Measurements from ENCODE around the gene JSRP1.

Gene JSRP1

DNA sequence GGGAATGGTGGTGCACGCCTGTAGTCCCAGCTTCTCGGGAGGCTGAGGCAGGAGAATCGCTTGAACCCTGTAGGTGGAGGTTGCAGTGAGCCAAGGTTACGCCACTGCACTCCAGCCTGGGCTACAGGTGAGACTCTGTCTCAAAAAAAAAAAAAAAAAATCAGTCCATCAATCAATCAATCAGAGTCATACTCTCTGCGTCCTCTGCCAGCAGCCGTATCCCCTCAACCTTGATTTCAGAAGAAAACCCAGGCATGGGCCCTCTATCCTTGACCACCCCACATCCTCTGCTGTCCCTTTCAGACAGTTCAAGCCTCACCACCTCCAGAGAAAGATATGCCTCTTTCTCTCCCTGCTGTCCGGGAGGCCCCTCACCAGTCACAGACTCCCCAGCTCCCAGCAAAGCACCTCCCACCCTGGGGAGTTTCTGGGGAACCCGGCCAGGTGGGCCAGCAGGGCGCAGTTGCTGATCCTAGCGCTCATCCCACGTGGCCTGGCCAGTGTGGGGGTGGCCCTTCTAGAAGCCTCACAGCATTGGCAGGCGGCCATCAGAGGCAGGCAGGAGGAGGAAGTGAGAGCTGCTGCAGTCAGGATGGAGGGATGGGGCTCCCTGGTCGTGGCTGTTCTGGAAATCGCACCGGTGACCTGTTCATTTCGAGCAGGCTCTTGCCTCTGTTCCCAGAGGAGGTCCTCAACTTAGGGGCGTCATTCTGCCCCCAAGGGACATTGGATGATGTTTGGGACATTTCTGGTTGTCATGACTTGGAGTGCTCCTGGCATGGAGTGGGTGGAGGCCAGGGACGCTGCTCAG lies 10.2 kb upstream of the JSRP1 start:
- TF ChIP-seq, protein P1, sequence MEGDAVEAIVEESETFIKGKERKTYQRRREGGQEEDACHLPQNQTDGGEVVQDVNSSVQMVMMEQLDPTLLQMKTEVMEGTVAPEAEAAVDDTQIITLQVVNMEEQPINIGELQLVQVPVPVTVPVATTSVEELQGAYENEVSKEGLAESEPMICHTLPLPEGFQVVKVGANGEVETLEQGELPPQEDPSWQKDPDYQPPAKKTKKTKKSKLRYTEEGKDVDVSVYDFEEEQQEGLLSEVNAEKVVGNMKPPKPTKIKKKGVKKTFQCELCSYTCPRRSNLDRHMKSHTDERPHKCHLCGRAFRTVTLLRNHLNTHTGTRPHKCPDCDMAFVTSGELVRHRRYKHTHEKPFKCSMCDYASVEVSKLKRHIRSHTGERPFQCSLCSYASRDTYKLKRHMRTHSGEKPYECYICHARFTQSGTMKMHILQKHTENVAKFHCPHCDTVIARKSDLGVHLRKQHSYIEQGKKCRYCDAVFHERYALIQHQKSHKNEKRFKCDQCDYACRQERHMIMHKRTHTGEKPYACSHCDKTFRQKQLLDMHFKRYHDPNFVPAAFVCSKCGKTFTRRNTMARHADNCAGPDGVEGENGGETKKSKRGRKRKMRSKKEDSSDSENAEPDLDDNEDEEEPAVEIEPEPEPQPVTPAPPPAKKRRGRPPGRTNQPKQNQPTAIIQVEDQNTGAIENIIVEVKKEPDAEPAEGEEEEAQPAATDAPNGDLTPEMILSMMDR (IDR thresholded peaks at IDR 0.05): no peak

DNA sequence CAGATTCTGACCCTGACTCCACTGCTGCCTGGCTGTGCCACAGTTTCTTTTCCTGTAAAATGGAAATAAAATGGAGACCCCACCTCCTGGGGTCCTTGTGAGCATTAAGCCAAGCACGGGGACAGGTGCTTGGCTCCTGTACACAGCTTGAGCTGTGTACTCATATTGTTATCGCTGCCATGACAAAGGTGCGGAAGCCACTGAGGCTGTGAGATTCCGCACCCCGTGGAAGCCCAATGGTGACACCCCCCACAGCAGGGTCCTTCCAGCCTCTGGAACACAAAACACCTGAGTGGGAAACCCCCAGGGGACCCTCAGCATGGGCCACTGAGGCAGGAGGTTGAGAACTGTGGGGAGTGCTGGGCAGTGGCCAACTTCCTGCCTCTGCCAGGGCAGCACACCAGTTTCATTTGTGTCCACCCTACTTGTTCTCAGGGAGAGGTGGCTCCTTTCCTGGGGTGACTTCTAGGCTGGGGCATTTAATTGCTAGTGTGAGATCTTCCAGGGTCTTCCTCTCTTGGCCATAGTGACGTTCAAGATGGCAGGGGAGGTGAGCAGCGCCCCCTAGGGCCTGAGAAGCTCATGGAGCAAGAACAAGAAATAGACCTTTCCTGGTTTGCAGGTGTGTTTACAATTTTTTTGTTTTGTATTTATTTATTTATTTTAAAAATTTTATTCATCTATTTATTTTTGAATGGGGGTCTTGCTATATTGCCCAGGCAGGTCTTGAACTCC lies 5.4 kb upstream of the JSRP1 start:
- TF ChIP-seq, protein P1 (IDR thresholded peaks at IDR 0.05): peak; percentile 52

DNA sequence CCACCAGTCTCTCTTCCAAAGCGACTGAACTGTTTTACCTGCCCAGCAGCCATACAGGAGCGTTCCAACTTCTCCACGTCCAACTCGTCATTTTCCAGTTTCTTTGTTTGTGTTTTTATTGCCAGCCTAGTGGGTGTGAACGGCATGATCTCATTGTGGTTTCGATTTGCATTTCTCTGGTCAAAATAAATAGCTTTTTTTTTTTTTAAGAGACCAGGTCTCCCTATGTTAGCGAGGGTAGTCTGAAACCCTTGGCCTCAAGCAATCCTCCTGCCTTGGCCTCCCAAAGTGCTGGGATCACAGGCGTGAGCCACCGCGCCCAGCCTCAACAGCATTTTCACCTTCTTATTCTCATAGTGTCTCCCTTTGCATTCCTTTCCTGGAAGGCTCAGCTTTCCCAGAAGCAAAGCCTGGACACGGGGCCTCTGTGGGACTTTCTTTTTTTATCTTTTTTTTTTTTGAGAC lies 4.2 kb upstream of the JSRP1 start:
- TF ChIP-seq, protein P1 (IDR thresholded peaks at IDR 0.05): no peak

DNA sequence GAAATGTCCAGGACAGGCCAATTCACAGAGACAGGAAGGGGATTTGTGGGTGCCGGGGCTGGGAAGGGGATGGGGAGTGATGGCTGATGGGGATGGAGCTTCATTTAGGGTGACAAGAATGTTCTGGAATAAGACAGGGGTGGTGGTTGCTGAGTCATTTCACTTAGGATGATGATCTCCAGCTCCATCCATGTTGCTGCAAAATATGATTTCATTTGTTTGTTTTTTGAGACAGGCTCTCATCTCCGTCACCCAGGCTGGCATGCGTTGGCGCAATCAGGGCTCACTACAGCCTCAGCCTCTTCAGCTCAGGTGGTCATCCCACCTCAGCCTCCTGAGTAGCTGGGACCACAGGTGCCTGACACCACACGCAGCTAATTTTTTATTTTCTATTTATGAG lies 3.1 kb upstream of the JSRP1 start:
- TF ChIP-seq, protein P1 (IDR thresholded peaks at IDR 0.05): no peak

DNA sequence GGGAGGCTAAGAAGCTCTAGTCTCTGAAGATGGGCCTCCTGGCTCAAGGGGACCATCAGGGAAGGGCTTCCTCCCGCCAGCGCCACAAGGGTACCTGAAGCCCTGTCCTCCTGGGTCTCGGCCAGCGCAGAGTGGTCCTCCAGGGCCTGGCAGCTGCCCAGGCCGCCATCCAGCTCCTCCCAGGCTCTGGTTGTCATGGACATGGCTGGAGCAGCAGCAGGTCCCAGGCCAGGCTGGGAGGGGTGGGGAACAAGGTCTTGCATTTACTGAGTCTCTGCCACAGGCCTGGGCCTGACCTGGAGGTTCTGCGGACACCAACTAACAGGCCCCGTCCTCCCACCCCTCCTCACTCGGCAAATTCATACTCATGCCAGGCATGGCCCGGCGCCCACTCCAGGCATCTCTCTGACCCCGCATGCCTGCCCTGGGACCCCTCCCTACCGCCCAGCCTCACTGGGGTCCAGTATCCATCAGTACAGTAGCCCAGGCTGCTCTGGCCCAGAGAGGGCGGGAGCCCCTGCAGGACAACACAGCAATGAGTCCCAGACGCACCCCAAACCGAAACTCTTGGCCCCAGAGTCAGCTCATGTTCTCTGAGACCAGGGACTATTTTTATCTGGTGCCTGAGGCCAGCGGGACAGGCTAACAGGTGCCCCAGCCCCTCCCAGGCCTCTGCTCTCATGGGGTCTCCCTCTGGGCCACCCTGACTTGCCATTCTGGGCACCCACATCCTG lies 938 bp downstream of the JSRP1 start:
- TF ChIP-seq, protein P1 (IDR thresholded peaks at IDR 0.05): no peak

DNA sequence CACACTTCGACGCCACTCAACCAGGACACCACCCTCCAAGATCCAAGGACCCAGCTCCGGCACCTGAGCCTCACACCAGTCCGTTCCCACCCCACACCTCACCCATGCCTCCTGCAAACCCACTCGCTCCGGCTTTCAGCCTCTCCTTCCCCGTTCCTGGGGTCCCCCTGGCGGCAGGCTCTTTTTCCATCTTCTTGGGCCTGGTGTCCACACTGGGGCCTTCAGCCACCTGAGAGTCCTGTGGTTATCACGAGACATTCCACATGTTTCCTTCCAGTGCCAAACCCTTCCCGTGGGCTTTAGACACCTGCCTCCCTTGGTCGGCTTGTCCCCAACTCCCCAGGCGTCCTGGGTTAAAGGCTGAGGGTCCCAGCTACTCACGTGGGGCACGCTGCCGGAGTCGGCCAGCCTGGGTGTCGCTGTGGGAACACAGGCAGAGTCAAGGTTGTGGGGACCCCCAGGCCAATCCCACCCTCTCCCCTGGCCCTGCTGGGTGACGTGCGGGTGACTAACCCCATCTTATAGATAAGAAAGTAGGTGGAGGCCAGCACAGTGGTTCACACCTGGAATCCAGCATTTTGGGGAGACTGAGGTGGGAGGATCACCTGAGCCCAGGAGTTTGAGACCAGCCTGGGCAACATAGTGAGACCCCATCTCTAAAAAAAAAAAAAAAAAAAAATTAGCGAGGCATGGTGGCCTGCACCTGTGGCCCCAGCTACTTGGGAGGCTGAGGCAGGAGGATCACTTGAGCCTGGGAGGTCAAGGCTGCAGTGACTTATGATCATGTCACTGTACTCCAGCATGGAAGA lies 1.9 kb downstream of the JSRP1 start:
- TF ChIP-seq, protein P1 (IDR thresholded peaks at IDR 0.05): no peak
